Immature natural killer cell (primary cell): ENCODE data around the gene PRMT5. TPM values are rescaled to one million over a fixed set of nuclear protein-coding genes. Genes with fewer than 3 reads are reported as not detected.

Experiments
- DNase-seq, 3 donors: peaks; one replicate each; pipeline ENCODE4 v3.0.0; 2022; ENCODE audit warnings: mixed read lengths in 1 of 3
- H3K27ac Mint-ChIP-seq, 6 donors: one replicate each; pipeline ENCODE4 v1.8.0; 2020; ENCODE audit warnings: mixed read lengths in 6 of 6, mild to moderate bottlenecking in 5 of 6, inconsistent platforms in 4 of 6, moderate library complexity in 3 of 6
- H3K27me3 Mint-ChIP-seq, 3 donors: one replicate each; pipeline ENCODE4 v1.8.0; 2020 to 2021; ENCODE audit warnings: low read depth in 3 of 3, mild to moderate bottlenecking in 3 of 3, mixed read lengths in 3 of 3, moderate library complexity in 3 of 3, inconsistent platforms in 1 of 3
- H3K36me3 Mint-ChIP-seq, 3 donors: one replicate each; pipeline ENCODE4 v1.8.0; 2020; ENCODE audit warnings: mixed read lengths in 3 of 3, inconsistent platforms in 2 of 3, mild to moderate bottlenecking in 2 of 3
- H3K4me1 Mint-ChIP-seq, 2 donors: one replicate each; pipeline ENCODE4 v1.8.0; 2020; ENCODE audit warnings: inconsistent platforms in 2 of 2, mild to moderate bottlenecking in 2 of 2, mixed read lengths in 2 of 2, moderate library complexity in 1 of 2
- H3K4me3 Mint-ChIP-seq, 5 donors: one replicate each; pipeline ENCODE4 v1.8.0; 2020; ENCODE audit warnings: mild to moderate bottlenecking in 5 of 5, mixed read lengths in 5 of 5, inconsistent platforms in 3 of 5, moderate library complexity in 3 of 5
- H3K9me3 Mint-ChIP-seq, 6 donors: one replicate each; pipeline ENCODE4 v1.8.0; 2020; ENCODE audit warnings: mild to moderate bottlenecking in 6 of 6, mixed read lengths in 6 of 6, inconsistent platforms in 4 of 6, moderate library complexity in 3 of 6
- polyA plus RNA-seq, 3 donors: library from polyadenylated mRNA; unstranded; fragments of 300-500 nt; fragmentation: Illumina TruSeq; gene quantifications; one replicate each; pipeline ENCODE4 v1.2.3, GENCODE V29; 2021

PRMT5 gene
- polyA plus RNA-seq, 3 donors from 2014 or later: 32.9 to 34.9 (median 34.7) TPM

DNA sequence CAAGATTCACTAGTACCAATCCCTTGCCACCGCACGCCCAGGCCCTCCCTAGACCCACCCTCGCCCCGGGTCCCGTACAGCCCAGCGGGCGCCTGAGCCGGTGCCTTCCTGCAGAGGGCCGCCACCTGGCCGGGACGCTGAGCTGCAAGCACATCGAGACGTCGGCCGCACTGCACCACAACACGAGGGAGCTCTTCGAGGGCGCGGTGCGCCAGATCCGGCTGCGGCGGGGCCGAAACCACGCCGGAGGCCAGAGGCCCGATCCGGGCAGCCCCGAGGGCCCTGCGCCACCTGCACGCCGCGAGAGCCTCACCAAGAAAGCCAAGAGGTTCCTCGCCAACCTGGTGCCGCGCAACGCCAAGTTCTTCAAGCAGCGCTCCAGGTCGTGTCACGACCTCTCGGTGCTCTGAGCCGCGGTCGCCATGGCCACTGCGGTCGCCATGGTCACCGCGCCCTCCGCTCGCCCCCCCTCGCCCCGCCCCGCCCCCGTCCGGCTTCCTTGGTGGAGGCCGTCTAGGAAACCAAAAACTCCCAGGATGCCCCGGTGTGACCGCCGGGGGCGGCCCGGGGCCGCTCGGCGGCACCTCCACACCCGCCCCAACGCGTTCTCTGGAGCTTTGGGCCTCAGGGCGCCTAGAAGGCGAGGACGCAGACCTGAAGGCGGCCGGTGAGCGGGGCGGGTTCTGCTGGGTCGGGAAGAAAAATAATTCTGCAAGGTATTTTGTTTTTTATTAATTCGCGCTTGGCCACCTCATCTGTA lies 42.5 kb downstream of the PRMT5 start:
- Mint-ChIP-seq H3K4me1 (peaks cover 39 to 40% of the 10 kb centered on the region in 2 donors), H3K36me3 (peaks cover 0 to 5% (median 0%) of the 10 kb centered on the region in 3 donors), H3K4me3 (peak overlapping the region; percentile 88 to 90 (median 89)), H3K27ac (peak overlapping the region; percentile 87 to 92 (median 88)), H3K9me3 (no peaks in the 10 kb centered on the region), H3K27me3 (peaks cover 10 to 15% (median 14%) of the 10 kb centered on the region in 3 donors)
- peak; percentile 83 to 86 (median 84) for DNase-seq

DNA sequence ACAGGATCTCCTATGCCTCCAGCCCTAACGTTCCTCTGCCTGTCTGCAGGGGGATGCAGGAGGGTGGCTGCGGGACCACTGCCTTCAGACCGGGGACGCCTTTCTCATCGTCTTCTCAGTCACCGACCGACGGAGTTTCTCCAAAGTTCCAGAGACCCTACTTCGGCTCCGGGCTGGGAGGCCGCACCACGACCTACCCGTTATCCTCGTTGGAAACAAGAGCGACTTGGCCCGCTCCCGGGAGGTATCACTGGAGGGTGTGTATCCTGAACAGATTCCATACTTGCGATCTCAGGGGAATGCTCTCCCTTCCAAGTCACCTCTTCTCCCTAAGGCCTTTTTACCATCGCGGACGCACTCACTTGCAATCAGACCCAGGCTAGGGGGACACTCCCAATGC lies 43.2 kb downstream of the PRMT5 start:
- Mint-ChIP-seq H3K9me3 (no peaks in the 10 kb centered on the region), H3K4me3 (peak overlapping the region; percentile 71 to 90 (median 88)), H3K27ac (peak overlapping the region; percentile 24 to 87 (median 49)), H3K4me1 (peaks cover 39 to 43% of the 10 kb centered on the region in 2 donors), H3K36me3 (peaks cover 0 to 5% (median 0%) of the 10 kb centered on the region in 3 donors), H3K27me3 (peaks cover 10 to 15% (median 14%) of the 10 kb centered on the region in 3 donors)
- no peak for DNase-seq

DNA sequence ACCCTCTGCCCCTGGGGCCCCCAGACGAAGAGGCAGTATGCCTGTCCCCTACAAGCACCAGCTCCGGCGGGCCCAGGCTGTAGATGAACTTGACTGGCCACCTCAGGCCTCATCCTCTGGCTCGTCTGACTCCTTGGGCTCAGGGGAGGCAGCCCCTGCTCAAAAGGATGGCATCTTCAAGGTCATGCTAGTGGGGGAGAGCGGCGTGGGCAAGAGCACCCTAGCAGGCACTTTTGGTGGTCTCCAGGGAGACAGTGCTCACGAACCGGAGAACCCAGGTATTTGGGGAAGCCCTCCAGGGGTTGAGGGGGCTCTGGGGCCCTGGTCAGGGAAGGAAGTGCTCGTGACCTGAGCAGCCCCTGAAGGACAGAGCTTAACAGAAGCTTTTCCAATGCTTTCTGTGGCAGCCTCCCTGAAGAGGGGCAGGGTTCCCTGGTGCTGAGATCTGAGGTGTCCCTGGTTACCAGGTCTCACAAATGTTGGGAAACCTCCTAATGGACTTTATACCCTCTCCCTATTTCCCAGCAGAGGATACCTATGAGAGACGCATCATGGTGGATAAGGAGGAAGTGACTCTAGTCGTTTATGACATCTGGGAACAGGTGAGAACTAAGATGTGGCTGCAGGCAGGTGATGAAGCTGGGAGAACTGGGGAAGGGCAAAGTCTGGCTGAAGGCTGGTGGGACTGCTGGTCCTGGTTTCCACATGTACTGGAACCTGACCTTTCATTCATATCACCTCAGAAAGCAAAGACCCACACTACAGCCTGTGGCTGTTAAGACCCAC lies 44.2 kb downstream of the PRMT5 start:
- peaks cover 39 to 43% of the 10 kb centered on the region in 2 donors for H3K4me1 Mint-ChIP-seq
- H3K27ac Mint-ChIP-seq: peak overlapping the region in 2 of 6 donors; percentile 62 to 73

DNA sequence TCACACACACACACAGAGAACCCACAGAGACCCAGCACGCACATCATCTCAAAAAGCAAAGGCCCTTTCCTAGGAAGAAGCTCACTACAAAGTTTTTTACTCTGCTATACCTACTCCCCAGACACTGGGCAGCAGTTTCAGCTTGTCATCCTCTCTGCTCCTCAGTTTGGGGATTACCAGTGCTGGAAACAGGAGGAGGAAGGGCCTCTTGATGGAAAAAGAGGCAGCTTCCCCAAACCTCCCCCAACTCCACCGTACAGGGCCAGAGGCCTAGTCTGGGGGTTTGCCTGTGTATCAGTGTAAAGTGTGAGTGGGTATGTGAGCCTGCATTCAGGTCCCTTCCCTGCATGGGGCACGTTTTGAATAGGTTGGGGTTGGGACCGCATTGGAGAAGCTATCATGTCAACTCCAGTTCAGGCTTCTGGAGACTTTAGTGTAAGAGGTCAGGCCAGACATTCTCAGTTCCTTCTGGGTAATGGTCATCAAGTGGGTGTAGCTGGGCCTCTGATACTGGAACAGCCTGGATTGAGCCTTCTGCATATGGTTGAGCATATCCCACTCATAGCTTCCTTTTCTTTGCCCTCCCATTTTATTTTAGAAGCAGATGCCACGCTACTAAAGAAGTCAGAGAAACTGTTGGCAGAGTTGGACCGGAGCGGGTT lies 45.0 kb downstream of the PRMT5 start:
- peaks cover 0 to 5% (median 4%) of the 10 kb centered on the region in 3 donors for H3K36me3 Mint-ChIP-seq
- DNase-seq: no peak
- no peaks in the 10 kb centered on the region for H3K9me3 Mint-ChIP-seq
- peak overlapping the region in 1 of 5 donors; percentile 14 for H3K4me3 Mint-ChIP-seq
- H3K4me1 Mint-ChIP-seq: peaks cover 39 to 43% of the 10 kb centered on the region in 2 donors
- H3K27me3 Mint-ChIP-seq: peaks cover 6 to 15% (median 14%) of the 10 kb centered on the region in 3 donors
- peak overlapping the region in 3 of 6 donors; percentile 3 to 62 (median 26) for H3K27ac Mint-ChIP-seq

More for the DNA sequence above, 44.2 kb downstream of the PRMT5 start:
- peaks cover 7 to 15% (median 14%) of the 10 kb centered on the region in 3 donors for H3K27me3 Mint-ChIP-seq
- no peaks in the 10 kb centered on the region for H3K36me3 Mint-ChIP-seq
- H3K4me3 Mint-ChIP-seq: peak overlapping the region; percentile 21 to 71 (median 29)
- DNase-seq: no peak
- H3K9me3 Mint-ChIP-seq: no peaks in the 10 kb centered on the region

DNA sequence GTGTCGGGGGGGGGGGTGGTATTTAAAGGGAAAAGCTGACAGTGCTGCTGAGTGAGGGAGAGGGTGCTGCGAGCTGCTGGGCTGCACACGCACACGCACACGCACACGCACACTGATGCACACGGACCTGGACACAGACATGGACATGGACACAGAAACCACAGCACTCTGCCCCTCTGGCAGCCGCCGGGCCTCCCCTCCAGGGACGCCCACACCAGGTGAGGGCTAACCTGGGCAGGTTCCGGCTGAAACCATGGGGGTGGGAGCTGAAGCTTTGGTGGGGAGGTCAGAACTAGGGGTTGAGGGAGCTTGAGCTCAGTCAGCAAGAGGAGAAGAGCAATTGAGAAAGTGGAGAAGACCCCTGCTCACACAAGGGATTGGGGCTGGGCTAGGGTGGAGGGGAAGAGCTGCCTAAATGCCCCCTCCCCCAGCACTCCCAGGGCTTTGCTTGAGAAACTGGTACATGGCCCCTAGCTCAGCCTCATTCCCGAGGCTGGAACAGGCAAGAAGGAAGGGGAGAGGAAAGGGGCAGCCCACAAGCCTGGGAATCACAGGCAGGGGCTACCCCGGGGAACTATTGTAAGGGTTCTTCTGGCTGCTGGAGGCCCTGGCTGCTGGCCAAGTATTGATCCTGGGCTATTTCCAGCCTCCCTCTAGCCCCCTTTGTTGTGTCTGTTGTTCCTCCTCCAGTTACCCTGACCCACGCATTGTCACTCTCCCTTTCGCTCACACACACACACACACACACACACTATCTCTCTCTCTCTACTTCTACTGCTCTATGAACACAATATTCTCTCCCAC lies 45.8 kb downstream of the PRMT5 start, which contains the start of gene REM2:
Gene REM2, plus strand, starts transcription at position 50 of the 804 bp plus-strand sequence. Its CDS starts 66 bp downstream, at position 116.
- no peaks in the 10 kb centered on the region for H3K9me3 Mint-ChIP-seq
- no peak for DNase-seq
- H3K27ac Mint-ChIP-seq: peak within 1 kb of the TSS in 4 of 6 donors; percentile 3 to 79 (median 22)
- peaks cover 6 to 18% (median 14%) of the 10 kb centered on the region in 3 donors for H3K27me3 Mint-ChIP-seq
- peaks cover 1 to 9% (median 4%) of the 10 kb centered on the region in 3 donors for H3K36me3 Mint-ChIP-seq
- H3K4me1 Mint-ChIP-seq: peaks cover 37 to 40% of the 10 kb centered on the region in 2 donors
- peak within 1 kb of the TSS in 1 of 5 donors; percentile 18 for H3K4me3 Mint-ChIP-seq

- H3K4me3 Mint-ChIP-seq: no peak overlapping the region
- no peak for DNase-seq
- H3K27me3 Mint-ChIP-seq: peaks cover 6 to 18% (median 14%) of the 10 kb centered on the region in 3 donors
- H3K36me3 Mint-ChIP-seq: peaks cover 7 to 16% (median 10%) of the 10 kb centered on the region in 3 donors
- peaks cover 30 to 36% of the 10 kb centered on the region in 2 donors for H3K4me1 Mint-ChIP-seq
- H3K27ac Mint-ChIP-seq: peak overlapping the region in 1 of 6 donors; percentile 3
- no peaks in the 10 kb centered on the region for H3K9me3 Mint-ChIP-seq
Measured at GRCh38 chr14:22882529-22883172, 46.5 kb downstream of the PRMT5 start.

- no peak for DNase-seq
- Mint-ChIP-seq H3K9me3 (no peaks in the 10 kb centered on the region), H3K27me3 (peaks cover 3 to 12% (median 9%) of the 10 kb centered on the region in 3 donors), H3K27ac (peak overlapping the region in 3 of 6 donors; percentile 25 to 79 (median 61)), H3K4me3 (no peak overlapping the region), H3K4me1 (peaks cover 24 to 31% of the 10 kb centered on the region in 2 donors), H3K36me3 (peaks cover 7 to 18% (median 12%) of the 10 kb centered on the region in 3 donors)
Measured at GRCh38 chr14:22882064-22882463, 47.1 kb downstream of the PRMT5 start.

- Mint-ChIP-seq H3K36me3 (peaks cover 11 to 37% (median 20%) of the 10 kb centered on the region in 3 donors), H3K4me3 (no peak overlapping the region), H3K9me3 (no peaks in the 10 kb centered on the region), H3K4me1 (peaks cover 19 to 29% of the 10 kb centered on the region in 2 donors), H3K27ac (peak overlapping the region in 5 of 6 donors; percentile 9 to 61 (median 55)), H3K27me3 (peaks cover 3% of the 10 kb centered on the region in 3 donors)
- DNase-seq: no peak
Measured at GRCh38 chr14:22878271-22879246, 50.6 kb downstream of the PRMT5 start.

DNA sequence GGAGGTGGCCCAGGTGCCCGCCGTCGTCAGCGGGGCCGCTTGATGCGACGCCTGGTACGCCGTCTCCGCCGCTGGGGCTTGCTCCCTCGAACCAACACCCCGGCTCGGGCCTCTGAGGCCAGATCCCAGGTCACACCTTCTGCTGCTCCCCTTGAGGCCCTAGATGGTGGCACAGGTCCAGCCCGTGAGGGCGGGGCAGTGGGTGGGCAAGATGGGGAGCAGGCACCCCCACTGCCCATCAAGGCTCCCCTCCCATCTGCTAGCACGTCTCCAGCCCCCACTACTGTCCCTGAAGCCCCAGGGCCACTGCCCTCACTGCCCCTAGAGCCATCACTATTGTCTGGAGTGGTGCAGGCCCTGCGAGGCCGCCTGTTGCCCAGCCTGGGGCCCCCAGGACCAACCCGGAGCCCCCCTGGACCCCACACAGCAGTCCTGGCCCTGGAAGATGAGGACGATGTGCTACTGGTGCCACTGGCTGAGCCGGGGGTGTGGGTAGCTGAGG lies 52.1 kb downstream of the PRMT5 start:
- H3K4me3 Mint-ChIP-seq: no peak overlapping the region
- no peak for DNase-seq
- no peak overlapping the region for H3K27ac Mint-ChIP-seq
- peaks cover 3% of the 10 kb centered on the region in 3 donors for H3K27me3 Mint-ChIP-seq
- peaks cover 11 to 42% (median 25%) of the 10 kb centered on the region in 3 donors for H3K36me3 Mint-ChIP-seq
- H3K9me3 Mint-ChIP-seq: no peaks in the 10 kb centered on the region
- H3K4me1 Mint-ChIP-seq: peaks cover 24 to 38% of the 10 kb centered on the region in 2 donors

- peak overlapping the region in 3 of 6 donors; percentile 6 to 69 (median 49) for H3K27ac Mint-ChIP-seq
- H3K4me1 Mint-ChIP-seq: peaks cover 30 to 38% of the 10 kb centered on the region in 2 donors
- DNase-seq: no peak
- peaks cover 2 to 3% (median 3%) of the 10 kb centered on the region in 3 donors for H3K27me3 Mint-ChIP-seq
- H3K9me3 Mint-ChIP-seq: no peaks in the 10 kb centered on the region
- H3K4me3 Mint-ChIP-seq: peak overlapping the region in 2 of 5 donors; percentile 11 to 49
- H3K36me3 Mint-ChIP-seq: peaks cover 11 to 42% (median 25%) of the 10 kb centered on the region in 3 donors
Measured at GRCh38 chr14:22875748-22876319, 53.3 kb downstream of the PRMT5 start.
